GM12878 (cell line): ENCODE measurements around the gene TSPAN5. TPM values are rescaled to one million over a fixed set of nuclear protein-coding genes. Genes with fewer than 3 reads are reported as not detected.

Experiments used
- ATAC-seq: fragments of 200-7000 bp; cut with Tn5 transposase; 3 replicates; pipeline ENCODE4 v1.9.1; 2020; ENCODE audit warnings: mild to moderate bottlenecking, moderate library complexity
- BruUV-seq: library from RNA; stranded (reverse); fragments of 400-500 nt; replicated peaks from 2 replicates; lab custom pipeline; 2021; lab: Mats Ljungman, UMichigan
- CTCF ChIA-PET: fragments of 300-600 bp; sonication (Branson Sonifier 250); formaldehyde crosslinking; extraction: SDS; loops from one replicate; lab custom pipeline; 2021; ENCODE audit warnings: inconsistent platforms; lab: Yijun Ruan, JAX
- POLR2A ChIA-PET: fragments of 350-600 bp; formaldehyde crosslinking; extraction: SDS; loops from one replicate; lab custom pipeline; 2021; ENCODE audit warnings: inconsistent platforms; lab: Charles Lee
- RAD21 ChIA-PET: fragments of 300-600 bp; sonication (Branson Sonifier 250); formaldehyde crosslinking; loops from one replicate; lab custom pipeline; 2023; ENCODE audit warnings: antibody characterized with exemption; ENCODE audit not compliant: unreplicated experiment; lab: Charles Lee
- SMC1A ChIA-PET: fragments of 300-600 bp; sonication (Branson Sonifier 250); formaldehyde crosslinking; loops from one replicate; lab custom pipeline; 2023; ENCODE audit not compliant: unreplicated experiment, uncharacterized antibody; lab: Charles Lee
- DNase-seq: peaks from one replicate; pipeline ENCODE4 v3.0.0-alpha.2; 2011; ENCODE audit warnings: low read depth, low spot score
- FAIRE-seq: peaks from 3 replicates; lab custom pipeline; 2011; peaks lifted over from hg19 to GRCh38; lab: Jason Lieb, UNC
- H2AFZ ChIP-seq: 2 replicates; pipeline ENCODE4 v1.6.0; 2011; ENCODE audit warnings: low read depth, low read length, control low read depth; ENCODE audit not compliant: control insufficient read depth
- H3K27ac ChIP-seq: 2 replicates; pipeline ENCODE4 v1.5.1; 2011; ENCODE audit warnings: control low read depth; ENCODE audit not compliant: control insufficient read depth, insufficient read depth
- H3K27me3 ChIP-seq, 2 experiments: replicated peaks in 1 of 2; 2 replicates each; pipeline versions ENCODE4 v1.6.0 to v1.6.1; 2011; ENCODE audit warnings: low read length in 1 of 2; ENCODE audit not compliant: control insufficient read depth in 2 of 2, insufficient read depth in 2 of 2
- H3K36me3 ChIP-seq, 2 experiments: 2 replicates each; pipeline ENCODE4 v1.5.1; 2011; ENCODE audit warnings: low read length in 1 of 2; ENCODE audit not compliant: control insufficient read depth in 2 of 2, insufficient read depth in 2 of 2
- H3K4me1 ChIP-seq: 2 replicates; pipeline ENCODE4 v1.6.1; 2011; ENCODE audit warnings: mild to moderate bottlenecking, low read length, moderate library complexity, mixed read lengths; ENCODE audit not compliant: control insufficient read depth, insufficient read depth
- H3K4me2 ChIP-seq: 2 replicates; pipeline ENCODE4 v1.6.0; 2011; ENCODE audit warnings: control low read depth; ENCODE audit not compliant: control insufficient read depth, insufficient read depth
- H3K4me3 ChIP-seq: fragments of 200-600 bp; sonication (generic); 2 replicates; pipeline ENCODE4 v1.5.1; 2016
- H3K79me2 ChIP-seq: 2 replicates; pipeline ENCODE4 v1.6.0; 2011; ENCODE audit warnings: low read length; ENCODE audit not compliant: control insufficient read depth, insufficient read depth
- H3K9ac ChIP-seq: 2 replicates; pipeline ENCODE4 v1.8.0; 2011; ENCODE audit warnings: low read length, control low read depth, mixed read lengths; ENCODE audit not compliant: control insufficient read depth, insufficient read depth
- H3K9me3 ChIP-seq: replicated peaks from 3 replicates; pipeline ENCODE4 v1.5.1; 2011; ENCODE audit warnings: mild to moderate bottlenecking, low read length; ENCODE audit not compliant: control insufficient read depth, insufficient read depth
- H4K20me1 ChIP-seq: 2 replicates; pipeline ENCODE4 v1.6.0; 2011; ENCODE audit not compliant: control insufficient read depth, insufficient read depth
- CHD2 ChIP-seq: IDR thresholded peaks from 2 replicates; pipeline ENCODE4 v1.6.1; 2011; ENCODE audit warnings: low read depth, low read length, improper control_type of control experiment, borderline replicate concordance
- FOS ChIP-seq: IDR thresholded peaks from 3 replicates; pipeline ENCODE4 v1.6.1; 2011; ENCODE audit warnings: borderline replicate concordance; ENCODE audit not compliant: insufficient read length; ENCODE audit errors: extremely low read depth
- KDM1A ChIP-seq: fragments of 200-600 bp; sonication (generic); IDR thresholded peaks from 2 replicates; pipeline ENCODE4 v1.6.1; 2016; ENCODE audit warnings: borderline replicate concordance
- NRF1 ChIP-seq: conservative IDR thresholded peaks from 2 replicates; pipeline ENCODE4 v1.6.1; 2011; ENCODE audit warnings: mild to moderate bottlenecking, low read depth, low read length, improper control_type of control experiment
- SREBF1 ChIP-seq: IDR thresholded peaks from 2 replicates; pipeline ENCODE4 v1.6.1; 2012; ENCODE audit warnings: mild to moderate bottlenecking, low read length
- TARDBP ChIP-seq: IDR thresholded peaks from 2 replicates; pipeline ENCODE4 v1.6.1; 2016; ENCODE audit warnings: borderline replicate concordance
- ZNF274 ChIP-seq: IDR thresholded peaks from one replicate; pipeline ENCODE4 v1.8.0; 2011; ENCODE audit not compliant: insufficient read length, insufficient read depth
- WGBS: methylation state at CpG from one replicate; pipeline ENCODE4 v1.1.6; 2016; ENCODE audit warnings: low lambda C conversion rate; ENCODE audit not compliant: insufficient replicate concordance, insufficient coverage; ENCODE audit errors: missing lambda C conversion rate; 5-methylcytosine and 5-hydroxymethylcytosine counted together
- in situ Hi-C: fragments of 300-500 bp; cut with MboI; formaldehyde crosslinking; loops from 9 replicates; pipeline ENCODE4 v1.14.3; 2018; ENCODE audit warnings: mixed read lengths
- intact Hi-C: fragments of 100-400 bp; cut with micrococcal nuclease; formaldehyde crosslinking; loops from one replicate; pipeline ENCODE4 v1.14.2; 2022; ENCODE audit not compliant: unreplicated experiment
- polyA plus RNA-seq, 11 experiments: library from polyadenylated mRNA; depleted of rRNA in 4 of 11; unstranded in 6 of 11; stranded (reverse) in 5 of 11; fragments of >200 nt; fragmentation: Nextera tagmentation in 4 of 11; fragmentation: Illumina TruSeq in 1 of 11; extraction: Ambion mirVana in 4 of 11; extraction: Trizol in 1 of 11; gene quantifications; 1 replicate in 1 of 11; 2 replicates in 10 of 11; pipeline versions ENCODE4 v1.2.1 to v1.2.3, GENCODE V29; 2011 to 2016; ENCODE audit warnings: inconsistent platforms in 2 of 11, missing spikeins in 2 of 11, low read depth in 1 of 11
- total RNA-seq, 4 experiments: library from RNA; depleted of rRNA in 3 of 4; stranded (reverse); fragments of >200 nt in 3 of 4; fragmentation: Illumina TruSeq in 1 of 4; extraction: Trizol in 1 of 4; gene quantifications; 2 replicates each; pipeline versions ENCODE4 v1.2.1 to v1.2.3, GENCODE V29; 2013 to 2021
- TF ChIP-seq, protein P1 (sequence below): fragments of 150-350 bp; IDR thresholded peaks from 2 replicates; pipeline ENCODE4 v1.6.1; 2016; ENCODE audit warnings: low read depth, low read length

Gene TSPAN5
- total and polyA plus RNA-seq, 10 of the 15 experiments (the other 5 are each of a cell fraction or from before 2014, with no cell fraction given), result 0.09 to 8.2 (median 0.27) TPM

DNA sequence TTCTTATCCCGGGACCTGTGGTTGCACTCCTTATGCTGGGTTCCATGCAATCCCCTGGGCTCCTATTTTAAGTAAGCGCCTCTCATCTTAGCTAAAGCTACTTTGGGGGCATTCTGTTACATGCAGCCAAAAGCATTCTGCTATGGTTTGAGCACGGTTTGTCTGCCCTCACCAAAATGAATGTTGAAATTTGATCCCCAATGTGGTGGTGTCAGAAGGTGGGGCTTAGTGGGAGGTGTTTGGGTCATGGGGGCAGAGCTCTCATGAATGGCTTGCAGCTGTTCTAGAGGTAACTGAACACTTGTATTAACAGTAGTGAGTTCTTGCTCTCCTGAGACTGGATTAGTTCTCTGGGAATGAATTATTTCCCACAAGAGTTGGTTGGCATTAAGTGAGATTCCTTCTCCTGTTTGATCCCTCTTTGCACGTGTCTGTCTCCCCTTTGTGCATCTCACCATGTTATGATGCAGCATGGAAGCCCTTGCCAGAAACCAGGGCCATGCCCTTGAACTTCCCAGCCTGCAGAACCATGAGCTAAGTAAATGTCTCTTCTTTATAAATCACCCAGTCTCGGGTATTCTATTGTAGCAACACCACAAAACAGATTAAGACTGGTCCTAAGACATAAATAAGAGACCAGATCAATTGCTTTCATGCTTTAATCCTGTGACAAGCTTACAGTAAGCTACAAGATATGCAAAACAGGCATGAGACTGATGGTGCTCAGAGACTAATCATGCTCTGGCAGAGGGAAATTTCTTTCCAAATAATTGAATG lies 141.8 kb downstream of the TSPAN5 start:
- no TSS peak for BruUV-seq
- no peaks in the 10 kb centered on the region for H3K36me3 ChIP-seq
- no peak overlapping the region for H3K9ac ChIP-seq
- TF ChIP-seq KDM1A, result no peak
- no peak for TF ChIP-seq ZNF274
- no peak for TF ChIP-seq FOS
- no peak for TF ChIP-seq SREBF1
- no peak for TF ChIP-seq CHD2
- TF ChIP-seq TARDBP, result no peak
- TF ChIP-seq, protein P1, sequence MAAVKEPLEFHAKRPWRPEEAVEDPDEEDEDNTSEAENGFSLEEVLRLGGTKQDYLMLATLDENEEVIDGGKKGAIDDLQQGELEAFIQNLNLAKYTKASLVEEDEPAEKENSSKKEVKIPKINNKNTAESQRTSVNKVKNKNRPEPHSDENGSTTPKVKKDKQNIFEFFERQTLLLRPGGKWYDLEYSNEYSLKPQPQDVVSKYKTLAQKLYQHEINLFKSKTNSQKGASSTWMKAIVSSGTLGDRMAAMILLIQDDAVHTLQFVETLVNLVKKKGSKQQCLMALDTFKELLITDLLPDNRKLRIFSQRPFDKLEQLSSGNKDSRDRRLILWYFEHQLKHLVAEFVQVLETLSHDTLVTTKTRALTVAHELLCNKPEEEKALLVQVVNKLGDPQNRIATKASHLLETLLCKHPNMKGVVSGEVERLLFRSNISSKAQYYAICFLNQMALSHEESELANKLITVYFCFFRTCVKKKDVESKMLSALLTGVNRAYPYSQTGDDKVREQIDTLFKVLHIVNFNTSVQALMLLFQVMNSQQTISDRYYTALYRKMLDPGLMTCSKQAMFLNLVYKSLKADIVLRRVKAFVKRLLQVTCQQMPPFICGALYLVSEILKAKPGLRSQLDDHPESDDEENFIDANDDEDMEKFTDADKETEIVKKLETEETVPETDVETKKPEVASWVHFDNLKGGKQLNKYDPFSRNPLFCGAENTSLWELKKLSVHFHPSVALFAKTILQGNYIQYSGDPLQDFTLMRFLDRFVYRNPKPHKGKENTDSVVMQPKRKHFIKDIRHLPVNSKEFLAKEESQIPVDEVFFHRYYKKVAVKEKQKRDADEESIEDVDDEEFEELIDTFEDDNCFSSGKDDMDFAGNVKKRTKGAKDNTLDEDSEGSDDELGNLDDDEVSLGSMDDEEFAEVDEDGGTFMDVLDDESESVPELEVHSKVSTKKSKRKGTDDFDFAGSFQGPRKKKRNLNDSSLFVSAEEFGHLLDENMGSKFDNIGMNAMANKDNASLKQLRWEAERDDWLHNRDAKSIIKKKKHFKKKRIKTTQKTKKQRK, result no peak
- no peak for TF ChIP-seq NRF1
- DNase-seq (no peak), ATAC-seq (no peak), FAIRE-seq (no peak)
- H2AFZ ChIP-seq, result no peak overlapping the region
- no peaks in the 10 kb centered on the region for H4K20me1 ChIP-seq
- intact Hi-C loops (no loop called here), in situ Hi-C loops (no loop called here)
- ChIA-PET SMC1A (interaction anchor here (0.5 to 2.5 kb wide), 6 partner anchors 10 to 407 kb away, joined by 3 to 9 read pairs (median 3); no protein-coding TSS in a partner anchor), CTCF (interaction anchor here (0.6 kb wide), 1 partner anchor 14 kb away, joined by 3 read pairs; no protein-coding TSS in a partner anchor), POLR2A (no interaction called here), RAD21 (no interaction called here)
- no peaks in the 10 kb centered on the region for H3K79me2 ChIP-seq
- H3K4me1 ChIP-seq, result peaks cover 6% of the 10 kb centered on the region
- whole genome bisulfite sequencing, result 42% methylated on average over 5 of the region's 5 CpGs
- H3K4me2 ChIP-seq, result no peak overlapping the region
- H3K9me3 ChIP-seq, result no peaks in the 10 kb centered on the region; the same call in 1 of the 3 replicates
- no peak overlapping the region for H3K4me3 ChIP-seq
- H3K27ac ChIP-seq, result no peak overlapping the region
- H3K27me3 ChIP-seq, result no peaks in the 10 kb centered on the region
